IMR-90 (cell line): ENCODE data around the gene DDX31. TPM values are rescaled to one million over a fixed set of nuclear protein-coding genes. Genes with fewer than 3 reads are reported as not detected.

ENCODE experiments used
- ATAC-seq: fragments of 200-7000 bp; cut with Tn5 transposase; 2 replicates; pipeline ENCODE4 v1.9.1; 2020; ENCODE audit warnings: low read depth, mild to moderate bottlenecking, moderate library complexity
- BruUV-seq: library from RNA; stranded (reverse); fragments of 400-500 nt; replicated peaks from 2 replicates; lab custom pipeline; 2021; lab: Mats Ljungman, UMichigan
- CTCF ChIA-PET: fragments of 300-600 bp; formaldehyde crosslinking; extraction: SDS; loops from one replicate; lab custom pipeline; 2021; ENCODE audit warnings: antibody characterized with exemption; lab: Yijun Ruan, JAX
- POLR2A ChIA-PET: fragments of 300-600 bp; sonication (Branson Sonifier 250); formaldehyde crosslinking; loops from one replicate; lab custom pipeline; 2022; ENCODE audit warnings: antibody characterized with exemption; ENCODE audit not compliant: unreplicated experiment; lab: Charles Lee
- DNase-seq: peaks from one replicate; pipeline ENCODE4 v3.0.0; 2013
- H2AFZ ChIP-seq: replicated peaks from 2 replicates; pipeline ENCODE3; 2013; ENCODE audit warnings: low read length, mild to moderate bottlenecking; ENCODE audit not compliant: poor library complexity
- H2AK5ac ChIP-seq: 2 replicates; pipeline ENCODE4 v1.6.1; 2013; ENCODE audit warnings: low read depth, low read length, inconsistent platforms
- H2AK9ac ChIP-seq: replicated peaks from 2 replicates; pipeline ENCODE3; 2013; ENCODE audit warnings: mild to moderate bottlenecking, low read depth, low read length, moderate library complexity; ENCODE audit not compliant: poor library complexity
- H2BK120ac ChIP-seq: 2 replicates; pipeline ENCODE4 v1.6.1; 2013; ENCODE audit warnings: low read depth, low read length, inconsistent platforms
- H2BK15ac ChIP-seq: 3 replicates; pipeline ENCODE4 v1.6.1; 2013; ENCODE audit warnings: low read depth, low read length, inconsistent platforms
- H2BK20ac ChIP-seq: 2 replicates; pipeline ENCODE4 v1.6.1; 2013; ENCODE audit warnings: low read depth, mild to moderate bottlenecking, inconsistent platforms, low read length, moderate library complexity
- H2BK5ac ChIP-seq: 2 replicates; pipeline ENCODE4 v1.6.1; 2013; ENCODE audit warnings: mild to moderate bottlenecking, low read depth, low read length, inconsistent platforms; ENCODE audit not compliant: poor library complexity, severe bottlenecking
- H3K14ac ChIP-seq: replicated peaks from 2 replicates; pipeline ENCODE4 v1.6.1; 2013; ENCODE audit warnings: low read depth, low read length, inconsistent platforms
- H3K18ac ChIP-seq: 2 replicates; pipeline ENCODE4 v1.6.1; 2013; ENCODE audit warnings: low read depth, low read length, control low read depth
- H3K23ac ChIP-seq: 2 replicates; pipeline ENCODE4 v1.6.1; 2013; ENCODE audit warnings: low read depth, low read length, inconsistent platforms
- H3K27ac ChIP-seq: 2 replicates; pipeline ENCODE4 v1.5.1; 2013; ENCODE audit warnings: mild to moderate bottlenecking, control low read depth, low read length; ENCODE audit not compliant: insufficient read depth
- H3K27me3 ChIP-seq: 2 replicates; pipeline ENCODE4 v1.6.1; 2013; ENCODE audit warnings: low read length; ENCODE audit not compliant: control insufficient read depth, insufficient read depth
- H3K36me3 ChIP-seq: 2 replicates; pipeline ENCODE4 v1.6.1; 2013; ENCODE audit warnings: low read length, mixed read lengths; ENCODE audit not compliant: control insufficient read depth, insufficient read depth
- H3K4ac ChIP-seq: 2 replicates; pipeline ENCODE4 v1.6.1; 2013; ENCODE audit warnings: low read depth, low read length, inconsistent platforms
- H3K4me1 ChIP-seq: 2 replicates; pipeline ENCODE4 v1.6.1; 2013; ENCODE audit warnings: low read length, mixed read lengths; ENCODE audit not compliant: control insufficient read depth, insufficient read depth
- H3K4me2 ChIP-seq: 2 replicates; pipeline ENCODE4 v1.6.1; 2013; ENCODE audit warnings: low read depth, mild to moderate bottlenecking, control low read depth, low read length, moderate library complexity
- H3K4me3 ChIP-seq: 2 replicates; pipeline ENCODE4 v1.5.1; 2013; ENCODE audit warnings: low read depth, mild to moderate bottlenecking, control low read depth, low read length, moderate library complexity; ENCODE audit not compliant: insufficient read depth
- H3K56ac ChIP-seq: 2 replicates; pipeline ENCODE4 v1.6.1; 2013; ENCODE audit warnings: low read length, inconsistent platforms; ENCODE audit not compliant: insufficient read depth; ENCODE audit errors: extremely low read depth
- H3K79me1 ChIP-seq, 2 experiments: 2 replicates each; pipeline ENCODE4 v1.6.1; 2013; ENCODE audit warnings: low read length in 2 of 2, inconsistent platforms in 1 of 2, low read depth in 1 of 2
- H3K9ac ChIP-seq: 2 replicates; pipeline ENCODE4 v1.6.1; 2013; ENCODE audit warnings: low read depth, low read length, control low read depth
- H3K9me1 ChIP-seq: 2 replicates; pipeline ENCODE4 v1.6.1; 2013; ENCODE audit warnings: low read length, inconsistent platforms; ENCODE audit not compliant: insufficient read depth
- H3K9me3 ChIP-seq: 2 replicates; pipeline ENCODE4 v1.6.1; 2013; ENCODE audit warnings: low read length; ENCODE audit not compliant: control insufficient read depth, insufficient read depth
- H4K20me1 ChIP-seq: 2 replicates; pipeline ENCODE4 v1.6.1; 2013; ENCODE audit warnings: low read length, inconsistent platforms; ENCODE audit not compliant: insufficient read depth
- H4K5ac ChIP-seq: 2 replicates; pipeline ENCODE4 v1.6.1; 2013; ENCODE audit warnings: mild to moderate bottlenecking, low read depth, low read length, control low read depth
- H4K8ac ChIP-seq, 2 experiments: 2 replicates each; pipeline ENCODE4 v1.6.1; 2013; ENCODE audit warnings: low read depth in 2 of 2, low read length in 2 of 2, control low read depth in 1 of 2, inconsistent platforms in 1 of 2
- H4K91ac ChIP-seq: 2 replicates; pipeline ENCODE4 v1.6.1; 2013; ENCODE audit warnings: low read depth, low read length, inconsistent platforms; ENCODE audit not compliant: insufficient read depth
- CHD1 ChIP-seq: IDR thresholded peaks from 2 replicates; pipeline ENCODE4 v1.6.1; 2012; ENCODE audit warnings: low read depth, low read length, improper control_type of control experiment
- CTCF ChIP-seq: conservative IDR thresholded peaks from 2 replicates; pipeline ENCODE4 v1.5.1; 2012; ENCODE audit warnings: mild to moderate bottlenecking, low read depth, low read length, improper control_type of control experiment
- USF2 ChIP-seq: fragments of 150-350 bp; IDR thresholded peaks from 2 replicates; pipeline ENCODE4 v1.6.1; 2017; ENCODE audit warnings: mild to moderate bottlenecking, antibody characterized with exemption, low read length, low read depth
- WGBS, 2 experiments: methylation state at CpG; one replicate each; pipeline versions ENCODE4 v1.1.5 to v1.1.7; 2013; ENCODE audit warnings: missing lambda C conversion rate in 2 of 2; ENCODE audit not compliant: insufficient read length in 1 of 2; ENCODE audit errors: extremely low coverage in 2 of 2; 5-methylcytosine and 5-hydroxymethylcytosine counted together
- dilution Hi-C: fragments of 300-500 bp; cut with HindIII; formaldehyde crosslinking; loops from one replicate; pipeline ENCODE4 v1.14.3; 2018; ENCODE audit warnings: low sequenced_read_pairs; ENCODE audit not compliant: unreplicated experiment
- in situ Hi-C: fragments of 300-500 bp; cut with MboI; formaldehyde crosslinking; loops from 3 replicates; pipeline ENCODE4 v1.14.3; 2019; ENCODE audit warnings: low sequenced_read_pairs, inconsistent platforms, mixed read lengths
- intact Hi-C: fragments of 100-400 bp; cut with micrococcal nuclease; formaldehyde crosslinking; loops from 2 replicates; pipeline ENCODE4 v1.10.0; 2022
- polyA plus RNA-seq, 3 experiments: library from polyadenylated mRNA; depleted of rRNA; stranded (reverse); fragments of >200 nt; gene quantifications; 2 replicates each; pipeline ENCODE4 v1.2.3, GENCODE V29; 2012; ENCODE audit warnings: low replicate concordance in 1 of 3
- total RNA-seq: library from RNA; depleted of rRNA; stranded (reverse); fragments of >200 nt; gene quantifications from 2 replicates; pipeline ENCODE4 v1.2.3, GENCODE V29; 2012

Gene DDX31
- total and polyA plus RNA-seq, 2 of the 4 experiments (the other 2 are of a cell fraction): 10.7 to 14.0 TPM

DNA sequence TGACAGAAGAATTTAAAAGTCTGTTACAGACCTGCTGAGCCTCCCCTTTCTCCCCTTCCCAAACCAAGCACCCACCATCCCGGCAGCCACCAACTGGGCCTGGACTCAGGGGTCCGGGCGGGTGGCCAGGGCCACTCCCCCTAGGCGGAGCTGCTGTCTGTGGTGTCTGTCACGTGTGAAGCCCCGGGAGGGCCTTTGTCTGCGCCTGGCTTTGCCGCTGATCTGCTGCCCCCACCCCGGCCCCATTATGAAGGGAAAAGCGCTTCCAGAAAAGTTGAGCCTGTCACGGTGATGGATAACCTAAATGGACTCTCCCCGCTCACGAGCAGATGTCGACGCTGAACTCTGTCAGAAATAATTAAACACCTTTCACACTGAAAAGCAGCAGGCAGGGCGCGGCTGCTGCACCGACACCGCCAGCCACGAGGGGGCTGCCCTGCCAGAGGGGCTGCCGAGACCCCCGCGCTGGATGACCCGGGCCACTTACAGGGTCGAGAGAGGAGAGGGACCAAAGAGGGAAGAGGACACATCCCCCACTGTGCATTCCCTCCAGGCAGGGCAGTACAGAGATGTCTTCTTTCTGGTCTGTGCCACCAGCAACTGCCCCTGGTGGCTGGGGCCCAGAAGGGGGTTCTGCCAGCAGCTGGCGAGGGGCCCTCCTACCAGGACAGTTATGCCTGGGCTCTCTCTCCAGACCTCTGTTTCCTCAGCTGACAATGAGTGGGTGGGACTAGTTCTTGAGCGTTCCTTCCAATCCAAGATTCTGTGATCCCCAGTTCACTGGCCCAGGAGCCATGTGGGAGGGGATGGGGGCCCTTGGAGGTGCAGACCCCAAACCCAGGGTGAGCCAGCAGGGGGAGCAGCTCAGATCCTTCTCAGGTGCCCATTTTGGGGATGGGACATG lies 123.4 kb downstream of the DDX31 start:
- Histone ChIP-seq H3K9me1 (no peaks in the 10 kb centered on the region), H2AFZ (peak overlapping the region; percentile 53), H3K9me3 (no peaks in the 10 kb centered on the region), H3K56ac (no peak overlapping the region), H3K9ac (no peak overlapping the region), H2BK15ac (no peak overlapping the region), H3K27ac (no peak overlapping the region), H4K91ac (no peak overlapping the region), H3K4me2 (peak overlapping the region; percentile 4; the same call in 1 of the 2 replicates), H3K18ac (no peak overlapping the region), H2AK9ac (peak overlapping the region; percentile 61), H4K5ac (no peak overlapping the region), H2BK5ac (no peak overlapping the region), H2AK5ac (no peak overlapping the region), H3K4me1 (no peaks in the 10 kb centered on the region), H3K4ac (no peak overlapping the region), H2BK120ac (no peak overlapping the region), H3K14ac (no peak overlapping the region), H3K36me3 (no peaks in the 10 kb centered on the region), H4K20me1 (no peaks in the 10 kb centered on the region), H3K27me3 (peaks cover 37% of the 10 kb centered on the region), H3K23ac (no peak overlapping the region), H3K4me3 (no peak overlapping the region; the same call in 1 of the 2 replicates), H2BK20ac (no peak overlapping the region), H4K8ac (no peak overlapping the region), H3K79me1 (no peaks in the 10 kb centered on the region)
- BruUV-seq: no TSS peak
- ChIA-PET POLR2A (no interaction called here), CTCF (no interaction called here)
- peak; percentile 69 for ATAC-seq
- WGBS, 2 experiments: 3% methylated on average over 7 of the region's 27 CpGs; no CpG with 5 or more reads in 1 of the 2 experiments
- dilution Hi-C loops (no loop called here), in situ Hi-C loops (no loop called here), intact Hi-C loops (no loop called here)
- DNase-seq: no peak
- TF ChIP-seq CHD1 (no peak), USF2 (peak; percentile 38; the same call in 1 of the 2 replicates), CTCF (peak; percentile 14; the same call in 1 of the 2 replicates)
